Neural cell (in vitro differentiated cells): ENCODE measurements around the gene TBXA2R.

Experiments
- CTCF ChIP-seq: fragments of 450-650 bp; IDR thresholded peaks from 2 replicates; pipeline ENCODE4 v1.5.1; 2014; ENCODE audit warnings: antibody characterized with exemption, mild to moderate bottlenecking, moderate library complexity; ENCODE audit not compliant: poor library complexity, severe bottlenecking
- EP300 ChIP-seq: fragments of 450-650 bp; conservative IDR thresholded peaks from 2 replicates; pipeline ENCODE4 v1.6.1; 2014; ENCODE audit warnings: antibody characterized with exemption, mild to moderate bottlenecking, moderate library complexity; ENCODE audit not compliant: poor library complexity, severe bottlenecking
- EZH2 ChIP-seq: fragments of 200-600, 300-800 bp; shearing (Covaris generic), sonication (generic); IDR thresholded peaks from 2 replicates; pipeline ENCODE4 v1.6.1; 2014; ENCODE audit warnings: antibody characterized with exemption, low read length, borderline replicate concordance, mild to moderate bottlenecking; ENCODE audit not compliant: insufficient read depth, poor library complexity, severe bottlenecking
- POLR2AphosphoS5 ChIP-seq: IDR thresholded peaks from 2 replicates; pipeline ENCODE4 v1.6.1; 2012
- RAD21 ChIP-seq: fragments of 450-650 bp; conservative IDR thresholded peaks from 2 replicates; pipeline ENCODE4 v1.6.1; 2014; ENCODE audit warnings: antibody characterized with exemption, mild to moderate bottlenecking, moderate library complexity
- REST ChIP-seq: IDR thresholded peaks from 2 replicates; pipeline ENCODE4 v1.6.1; 2012; ENCODE audit warnings: borderline replicate concordance
- SMC3 ChIP-seq: fragments of 450-650 bp; conservative IDR thresholded peaks from 2 replicates; pipeline ENCODE4 v1.6.1; 2014; ENCODE audit warnings: antibody characterized with exemption, mild to moderate bottlenecking, moderate library complexity; ENCODE audit not compliant: poor library complexity
- TAF1 ChIP-seq: IDR thresholded peaks from 2 replicates; pipeline ENCODE4 v1.6.1; 2012; ENCODE audit warnings: low read depth

- TF ChIP-seq CTCF, result no peak
- TF ChIP-seq EZH2, result no peak
- TF ChIP-seq POLR2AphosphoS5, result no peak
- no peak for TF ChIP-seq EP300
- TF ChIP-seq RAD21, result no peak
- TF ChIP-seq REST, result no peak
- TF ChIP-seq SMC3, result no peak
- no peak for TF ChIP-seq TAF1
These were observed 3.4 kb upstream of the TBXA2R start for GRCh38 chr19:3609779-3610719.
